NCI-H2196 treated with DMSO at 0.1 percent for 48 hours (cell line): ENCODE data around the gene KLF9.

Source experiments
- DNase-seq: peaks from one replicate; lab custom pipeline; 2025; ENCODE audit not compliant: unreplicated experiment; lab: John Stamatoyannopoulos, UW

Gene KLF9

GRCh38 chr9:70367305-70367930, 47.0 kb downstream of the KLF9 start:
- no peak for DNase-seq

DNA sequence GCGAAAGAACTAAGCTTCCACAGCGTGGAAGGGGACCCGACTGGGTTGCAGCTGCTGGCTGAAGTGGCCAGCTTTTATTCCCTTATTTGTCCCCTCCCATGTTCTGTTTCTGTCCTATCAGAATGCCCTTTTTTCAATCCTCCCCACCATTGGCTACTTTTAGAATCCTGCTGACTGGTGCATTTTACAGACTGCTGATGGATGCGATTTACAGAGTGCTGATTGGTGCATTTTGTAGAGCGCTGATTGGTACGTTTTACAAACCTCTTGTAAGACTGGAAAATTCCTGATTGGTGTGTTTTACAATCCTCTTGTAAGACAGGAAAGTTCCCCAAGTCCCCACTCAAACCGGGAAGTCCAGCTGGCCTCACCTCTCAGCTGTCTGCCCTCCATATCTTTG, 50.7 kb downstream of the KLF9 start:
- no peak for DNase-seq

GRCh38 chr9:70362952-70363351, 51.5 kb downstream of the KLF9 start:
- DNase-seq: no peak

GRCh38 chr9:70355801-70356200, 58.7 kb downstream of the KLF9 start:
- no peak for DNase-seq

- peak; percentile 4 for DNase-seq
These were observed 61.7 kb downstream of the KLF9 start for GRCh38 chr9:70352802-70353201.

DNA sequence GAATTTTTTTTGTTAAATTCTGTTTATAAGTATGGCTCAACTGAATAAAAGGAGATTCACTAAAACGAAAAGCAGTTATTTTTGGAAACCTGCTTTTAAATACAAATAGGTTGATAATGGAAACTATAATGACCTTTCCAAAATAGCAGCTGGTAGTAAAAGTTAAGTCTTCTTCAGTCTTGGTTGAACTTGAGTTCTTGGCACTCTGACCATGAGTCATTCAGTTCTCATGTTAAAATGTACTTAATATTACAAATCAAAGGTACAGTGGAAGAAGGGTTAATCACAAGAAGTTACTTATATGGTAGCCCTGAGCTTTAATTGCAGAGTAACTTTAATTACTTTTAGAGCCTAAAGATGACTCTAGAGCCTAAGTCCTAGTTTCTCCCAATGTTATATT, 62.1 kb downstream of the KLF9 start:
- no peak for DNase-seq

DNA sequence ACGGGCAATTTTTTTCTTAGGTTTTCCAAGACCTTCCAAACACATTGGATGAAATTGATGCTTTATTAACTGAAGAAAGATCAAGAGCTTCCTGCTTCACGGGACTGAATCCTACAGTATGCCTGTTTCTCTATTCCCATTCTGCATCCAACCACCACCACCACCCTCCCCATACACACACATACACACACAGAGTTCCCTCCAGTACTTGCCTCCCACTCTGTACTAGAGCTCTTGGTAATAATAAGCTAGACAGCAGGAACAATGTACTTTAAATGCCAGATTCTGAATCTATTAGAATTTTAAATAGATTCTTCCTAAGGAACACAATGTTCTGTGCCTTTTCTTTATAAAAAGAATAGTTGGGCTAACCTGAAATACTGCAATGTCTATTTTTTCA, 67.4 kb downstream of the KLF9 start:
- DNase-seq: no peak

DNA sequence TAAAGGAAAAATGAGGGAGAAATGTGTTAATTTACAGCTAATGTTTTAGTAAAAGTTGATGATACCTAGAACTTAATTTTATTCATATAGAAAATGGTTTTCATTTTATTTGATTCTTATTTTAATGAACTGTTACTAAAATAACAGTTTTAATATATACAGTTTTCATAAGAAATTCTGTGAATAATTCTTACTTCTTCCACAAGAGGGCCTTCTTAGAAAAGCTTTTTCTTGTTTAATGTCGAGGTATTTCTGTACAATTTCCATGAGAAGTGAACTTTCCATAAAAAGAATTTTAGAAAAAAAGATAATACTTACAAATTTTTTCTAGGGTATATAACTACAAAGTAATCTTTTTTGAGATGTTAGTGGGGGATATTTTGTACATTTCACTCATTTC, 73.9 kb downstream of the KLF9 start:
- DNase-seq: no peak
